HK-2 (cell line): ENCODE results near the gene CHRM2.

Source experiments
- DNase-seq: peaks from one replicate; pipeline ENCODE4 v3.0.0-alpha.2; 2018; ENCODE audit not compliant: unreplicated experiment

The CHRM2 gene

DNA sequence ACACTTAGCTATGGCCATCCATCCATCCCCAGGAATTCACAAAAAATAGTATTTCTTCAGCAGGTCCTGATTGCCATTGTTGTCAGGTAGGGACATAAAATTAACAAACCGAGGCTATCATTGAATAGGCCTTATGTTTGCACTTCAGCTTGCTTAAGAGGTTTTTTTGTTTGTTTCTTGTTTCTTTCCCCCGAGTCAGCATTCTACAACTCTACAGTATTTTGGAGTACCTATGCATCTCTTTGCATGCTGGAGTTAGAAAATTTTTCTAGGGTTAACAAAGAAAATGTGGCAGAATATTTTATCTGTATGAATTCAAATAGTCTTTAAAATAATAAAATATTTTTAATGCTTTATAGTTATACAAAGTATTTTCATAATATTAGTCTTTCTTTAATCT is 26.3 kb downstream of the CHRM2 start:
- DNase-seq: no peak

DNA sequence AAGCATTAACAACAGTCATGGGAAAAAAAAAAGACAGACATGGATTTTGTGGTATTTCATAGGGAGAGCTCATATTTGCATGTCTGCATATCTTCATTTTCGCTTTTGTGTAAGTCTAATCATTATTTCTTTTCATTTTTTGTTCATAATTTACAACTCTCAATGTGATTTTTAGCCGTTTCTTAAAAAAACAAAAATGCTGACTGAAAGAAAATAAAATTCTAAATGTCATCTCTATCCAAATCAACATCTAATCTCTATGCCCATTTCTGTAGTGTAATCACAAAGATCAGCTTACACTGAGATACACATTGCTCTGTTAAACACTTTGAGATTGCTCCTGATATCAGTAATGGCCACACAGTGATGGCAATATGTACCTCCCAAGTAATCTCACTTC is 29.2 kb downstream of the CHRM2 start:
- no peak for DNase-seq

DNA sequence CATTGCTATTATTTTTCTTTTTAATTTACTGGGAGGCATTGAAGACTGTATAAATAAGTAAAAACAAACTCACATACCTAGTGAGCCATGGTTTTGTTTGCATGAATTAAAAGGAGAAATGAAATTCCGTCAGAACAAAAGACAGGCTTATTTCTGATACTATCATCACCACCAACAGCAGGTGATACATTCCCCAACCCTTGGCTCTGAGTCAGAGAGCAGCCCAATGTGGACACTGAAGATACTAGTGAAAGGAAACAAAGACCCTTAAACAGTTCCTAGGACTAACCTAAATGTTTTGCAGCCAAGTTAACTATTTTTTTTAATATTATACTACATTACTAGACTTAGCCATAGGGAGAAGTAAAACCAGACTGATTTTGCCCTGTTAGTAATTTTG is 31.6 kb downstream of the CHRM2 start:
- DNase-seq: no peak

GRCh38 chr7:136910771-136911170 is 42.3 kb downstream of the CHRM2 start:
- no peak for DNase-seq

DNA sequence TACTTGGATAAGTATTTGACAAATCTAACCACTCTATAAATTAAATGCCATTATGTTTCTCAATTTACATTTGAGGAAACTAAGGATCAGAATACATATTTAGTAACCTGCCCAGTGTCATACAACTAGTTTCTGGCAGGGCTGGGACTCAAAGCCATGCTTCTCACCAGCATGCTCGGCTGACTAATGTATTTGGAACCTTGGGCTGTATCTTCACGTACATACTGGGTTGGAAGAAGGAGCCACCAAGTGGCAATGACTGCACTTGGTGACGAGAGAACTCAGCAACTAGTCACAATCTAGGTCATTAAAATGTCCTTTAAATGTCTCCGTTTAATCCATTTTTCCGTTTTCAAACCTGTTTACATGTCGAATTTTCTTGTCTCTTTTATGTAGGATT is 42.9 kb downstream of the CHRM2 start:
- DNase-seq: no peak

DNA sequence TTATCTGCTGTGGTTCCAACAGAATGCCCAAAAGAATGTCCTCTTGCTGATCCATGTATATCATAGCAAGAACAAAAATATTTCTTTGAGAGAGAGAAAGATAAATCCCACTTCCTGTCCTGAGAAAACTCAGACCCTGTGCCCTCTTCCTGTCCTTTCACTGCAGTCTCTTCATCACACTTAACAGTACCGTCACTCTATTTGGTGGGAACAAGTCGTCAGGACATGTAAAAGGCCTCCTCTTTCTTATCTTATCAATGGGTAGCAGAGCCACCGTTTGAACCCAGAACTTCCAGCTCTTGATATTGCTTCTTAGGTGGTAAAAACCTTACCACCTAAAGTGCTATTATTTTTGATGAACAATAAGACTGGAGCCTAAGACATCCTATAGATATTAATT is 43.9 kb downstream of the CHRM2 start:
- DNase-seq: no peak

- no peak for DNase-seq
Observed at GRCh38 chr7:136914016-136914415, 45.6 kb downstream of the CHRM2 start.

GRCh38 chr7:136919820-136920219 is 51.4 kb downstream of the CHRM2 start:
- no peak for DNase-seq

GRCh38 chr7:136923111-136923667 is 54.7 kb downstream of the CHRM2 start:
- no peak for DNase-seq

DNA sequence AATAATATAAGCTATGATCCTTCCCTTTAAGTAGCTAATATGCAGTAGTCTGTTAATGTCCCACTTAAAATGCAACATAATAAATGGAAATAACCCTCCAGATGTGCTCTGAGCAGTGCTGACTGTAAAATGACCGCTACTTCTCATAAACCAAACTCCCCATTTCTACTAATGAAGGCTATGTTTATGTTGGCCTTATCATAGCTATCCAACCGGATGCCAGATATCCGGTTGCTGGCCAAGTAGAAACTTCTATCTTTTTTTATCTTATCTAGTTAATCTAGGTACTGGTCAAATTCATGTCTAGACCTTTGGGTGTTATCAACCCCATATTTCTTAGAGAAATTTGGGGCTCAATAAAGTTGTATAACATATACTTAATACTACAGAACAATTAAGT is 56.6 kb downstream of the CHRM2 start:
- no peak for DNase-seq

- DNase-seq: no peak
Observed at GRCh38 chr7:136925556-136925955, 57.1 kb downstream of the CHRM2 start.

GRCh38 chr7:136931169-136931867 is 62.9 kb downstream of the CHRM2 start:
- no peak for DNase-seq

GRCh38 chr7:136937436-136937835 is 69.0 kb downstream of the CHRM2 start:
- DNase-seq: no peak

DNA sequence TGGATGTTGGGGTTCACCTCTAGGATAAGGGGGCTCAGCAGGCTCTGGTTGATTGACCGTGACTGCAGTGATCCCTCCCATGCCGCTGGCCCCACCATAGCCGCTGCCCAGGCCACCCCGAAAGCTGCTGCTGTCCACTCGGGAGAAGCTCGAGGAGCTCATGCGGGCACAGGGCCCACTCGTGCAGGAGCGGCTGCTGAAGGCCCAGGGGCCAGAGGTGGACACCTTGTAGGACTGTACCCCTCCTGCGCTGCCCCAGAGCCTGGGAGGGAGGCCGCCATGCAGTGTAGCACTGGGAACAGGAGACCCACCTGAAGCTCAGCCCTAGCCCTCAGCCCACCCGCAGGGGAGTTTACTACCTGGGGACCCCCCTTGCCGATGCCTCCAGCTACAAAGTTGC is 70.0 kb downstream of the CHRM2 start:
- no peak for DNase-seq

- DNase-seq: no peak
Observed at GRCh38 chr7:136940122-136940521, 71.7 kb downstream of the CHRM2 start.

GRCh38 chr7:136940917-136941316 is 72.5 kb downstream of the CHRM2 start:
- no peak for DNase-seq

GRCh38 chr7:136941816-136942215 is 73.4 kb downstream of the CHRM2 start:
- DNase-seq: no peak

DNA sequence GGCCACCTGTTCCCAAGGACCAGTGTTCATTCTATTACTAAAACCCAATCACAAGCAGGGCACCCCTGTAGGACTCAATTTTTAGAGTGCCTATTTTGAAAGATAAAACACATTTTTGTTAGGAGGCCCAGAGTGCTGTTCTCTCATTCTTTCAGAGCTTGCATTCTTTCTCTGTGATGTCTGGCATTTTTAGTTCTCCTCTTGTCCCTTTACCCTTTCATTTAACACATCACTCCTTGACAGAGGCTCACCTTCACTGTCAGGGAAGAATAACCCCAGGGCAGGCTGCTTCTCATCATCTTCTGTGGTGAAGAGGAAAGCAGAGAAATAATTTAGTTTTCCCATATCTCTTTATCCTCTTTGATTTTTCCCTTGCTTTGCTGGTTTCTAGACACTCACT is 73.9 kb downstream of the CHRM2 start:
- no peak for DNase-seq

DNA sequence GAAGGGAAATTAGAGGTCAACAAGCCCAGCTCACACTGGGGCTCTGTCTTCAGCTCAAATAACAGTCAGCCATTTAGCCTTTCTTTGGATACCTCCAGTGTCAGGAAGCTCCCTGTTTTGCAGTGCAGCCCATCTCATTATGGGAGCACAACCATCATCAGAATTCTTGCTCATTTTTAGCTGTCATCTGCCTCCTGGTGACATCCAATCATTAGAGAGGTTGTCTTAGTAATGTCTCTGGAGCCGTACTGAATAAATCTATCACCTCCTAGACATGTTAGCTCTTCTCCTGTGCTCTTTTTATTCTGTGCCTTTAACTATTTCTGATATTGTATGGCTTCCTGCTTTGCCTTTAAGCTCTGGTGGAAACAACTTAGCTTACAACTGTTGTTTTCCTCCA is 74.5 kb downstream of the CHRM2 start:
- DNase-seq: no peak

DNA sequence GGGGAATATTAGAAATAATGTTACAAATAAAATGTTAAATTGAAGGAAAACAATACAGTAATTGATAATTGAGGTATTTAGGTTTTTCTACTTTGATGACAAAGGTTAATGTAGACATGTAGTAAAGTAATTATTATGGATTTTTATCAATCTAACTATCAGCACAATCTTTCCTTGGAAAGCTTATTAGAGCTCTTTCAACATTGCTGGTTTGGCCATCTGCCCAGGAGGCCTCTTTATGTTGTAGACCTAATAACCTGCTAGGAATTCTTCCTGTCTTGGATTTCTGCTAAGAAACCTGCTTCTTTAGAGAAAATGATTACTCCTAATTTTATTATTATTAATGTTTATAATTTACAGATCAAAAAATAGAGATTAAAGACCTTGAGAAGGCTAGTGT is 78.9 kb downstream of the CHRM2 start:
- DNase-seq: no peak

DNA sequence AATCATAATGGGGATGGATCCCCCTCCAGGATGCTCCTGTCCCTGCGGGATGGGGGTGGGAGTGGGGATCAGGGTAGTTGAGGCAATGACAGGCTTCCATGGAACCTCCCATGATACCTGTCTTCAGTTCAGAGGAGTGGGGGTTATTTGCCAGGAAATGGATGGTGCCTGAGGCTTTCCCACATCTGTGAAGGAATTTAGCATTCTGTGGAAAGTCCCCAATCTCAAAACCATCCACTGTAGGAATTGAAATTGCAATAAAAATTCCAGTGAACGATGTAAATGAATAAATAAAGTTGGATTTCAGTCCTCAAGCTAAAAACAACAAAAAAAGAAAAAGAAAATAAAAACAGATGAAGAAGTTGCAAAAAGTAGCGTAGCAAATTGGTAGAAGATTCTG is 81.9 kb downstream of the CHRM2 start:
- DNase-seq: no peak

- no peak for DNase-seq
Observed at GRCh38 chr7:136953386-136953785, 84.9 kb downstream of the CHRM2 start.

DNA sequence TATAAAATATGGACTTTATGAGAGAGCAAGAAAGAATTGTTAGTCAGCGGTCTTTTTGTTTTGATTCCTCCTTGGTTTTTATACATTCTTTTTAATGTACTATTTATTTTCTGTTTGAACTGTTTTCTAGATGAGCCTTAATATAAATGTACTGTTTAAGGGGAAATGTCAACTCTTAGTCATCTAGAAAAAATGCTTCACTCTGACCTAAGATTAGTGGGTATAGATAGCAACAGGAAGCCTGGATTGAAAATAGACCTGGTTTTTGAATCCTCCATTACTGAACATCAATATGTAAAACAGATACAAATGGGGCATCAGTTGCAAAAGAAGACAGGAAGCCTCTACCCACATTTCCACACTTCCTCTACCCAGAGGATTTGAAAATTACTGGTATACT is 87.8 kb downstream of the CHRM2 start:
- DNase-seq: no peak

DNA sequence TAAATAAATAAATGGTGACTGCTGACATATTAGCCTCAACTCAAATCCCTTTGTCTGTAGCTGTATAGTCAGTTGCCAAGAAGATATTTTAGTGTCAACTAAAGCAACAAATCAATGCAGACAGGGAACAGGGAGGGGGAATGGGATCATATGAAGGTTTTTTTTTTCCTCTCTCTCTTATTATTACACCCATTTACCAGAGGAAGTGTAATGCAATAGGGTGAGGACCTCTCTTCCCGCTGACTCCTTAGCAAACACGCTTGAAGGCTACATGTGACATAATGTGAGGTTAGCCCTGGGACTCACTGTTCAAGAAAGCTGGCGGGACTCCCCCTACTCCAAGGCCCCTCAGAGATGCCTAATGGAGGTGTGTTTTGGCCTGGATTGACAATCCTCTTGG is 88.2 kb downstream of the CHRM2 start:
- no peak for DNase-seq
